HCT116 (cell line): ENCODE results near the gene S100A13. TPM values are rescaled to one million over a fixed set of nuclear protein-coding genes. Genes with fewer than 3 reads are reported as not detected.
"Not testable (repeated sequence)": the region's sequence is repeated elsewhere in the genome, so short reads cannot be mapped to it uniquely, and the experiment has no call there.

Source experiments
- ATAC-seq: fragments of 200-7000 bp; cut with Tn5 transposase; 2 replicates; pipeline ENCODE4 v1.9.1; 2020; ENCODE audit warnings: mild to moderate bottlenecking, moderate library complexity
- BruUV-seq: library from RNA; stranded (reverse); fragments of 400-500 nt; replicated peaks from 2 replicates; lab custom pipeline; 2021; lab: Mats Ljungman, UMichigan
- CTCF ChIA-PET: fragments of 300-600 bp; sonication (Branson Sonifier 250); formaldehyde crosslinking; loops from one replicate; lab custom pipeline; 2021; ENCODE audit warnings: antibody characterized with exemption; lab: Charles Lee
- POLR2A ChIA-PET: fragments of 300-600, 350-600 bp; sonication (Branson Sonifier 250); formaldehyde crosslinking; loops from one replicate; lab custom pipeline; 2021; ENCODE audit warnings: antibody characterized with exemption; lab: Charles Lee
- RAD21 ChIA-PET, 2 experiments: fragments of 300-600 bp; sonication (Branson Sonifier 250); formaldehyde crosslinking; loops; one replicate each; lab custom pipeline; 2023; ENCODE audit warnings: low total read pairs in 2 of 2; ENCODE audit not compliant: uncharacterized antibody in 2 of 2, unreplicated experiment in 2 of 2, low non-redundant PET in 1 of 2; lab: Charles Lee
- DNase-seq: peaks from one replicate; pipeline ENCODE4 v3.0.0-alpha.2; 2010; ENCODE audit warnings: low read depth, low spot score
- H2AFZ ChIP-seq: fragments of 200-600 bp; shearing (Covaris generic), sonication (generic); 2 replicates; pipeline ENCODE4 v1.6.1; 2017; ENCODE audit warnings: low read depth, mixed run types, mixed read lengths, antibody characterized with exemption, low read length; ENCODE audit not compliant: poor library complexity, severe bottlenecking
- H3K27ac ChIP-seq: 2 replicates; pipeline ENCODE4 v1.5.1; 2012; ENCODE audit warnings: low read depth, low read length
- H3K27me3 ChIP-seq: fragments of 200-600 bp; sonication (generic); 2 replicates; pipeline ENCODE4 v1.6.1; 2016; ENCODE audit warnings: mixed run types, low read length, mixed read lengths; ENCODE audit not compliant: insufficient read depth
- H3K36me3 ChIP-seq, 2 experiments: fragments of 200-500 bp in 1 of 2; fragments of 200-600 bp in 1 of 2; sonication (Bioruptor generic) in 1 of 2; sonication (generic) in 1 of 2; 2 replicates each; pipeline versions ENCODE4 v1.5.1 to v1.6.1; 2014 to 2016; ENCODE audit warnings: low read length in 2 of 2, inconsistent platforms in 1 of 2, mixed read lengths in 1 of 2, mixed run types in 1 of 2; ENCODE audit not compliant: insufficient read depth in 2 of 2, control insufficient read depth in 1 of 2
- H3K4me1 ChIP-seq, 2 experiments: fragments of 200-600 bp in 1 of 2; sonication (generic) in 1 of 2; 2 replicates each; pipeline versions ENCODE4 v1.5.1 to v1.6.1; 2012 to 2017; ENCODE audit warnings: low read length in 2 of 2, inconsistent platforms in 1 of 2, mild to moderate bottlenecking in 1 of 2, mixed read lengths in 1 of 2, mixed run types in 1 of 2, moderate library complexity in 1 of 2; ENCODE audit not compliant: insufficient read depth in 2 of 2, control insufficient read depth in 1 of 2
- H3K4me2 ChIP-seq: fragments of 200-600 bp; sonication (generic); 2 replicates; pipeline ENCODE4 v1.6.1; 2017; ENCODE audit warnings: mixed run types, low read length, mixed read lengths
- H3K4me3 ChIP-seq, 2 experiments: fragments of 200-600 bp in 1 of 2; sonication (generic) in 1 of 2; replicated peaks in 1 of 2; 2 replicates each; pipeline ENCODE4 v1.5.1; 2011 to 2016; ENCODE audit warnings: low read length in 2 of 2, control low read depth in 1 of 2, low read depth in 1 of 2, mild to moderate bottlenecking in 1 of 2, mixed read lengths in 1 of 2, mixed run types in 1 of 2
- H3K79me2 ChIP-seq: fragments of 200-600 bp; sonication (generic); 2 replicates; pipeline ENCODE4 v1.6.1; 2017; ENCODE audit warnings: mild to moderate bottlenecking, mixed run types, low read length, moderate library complexity, mixed read lengths; ENCODE audit not compliant: insufficient read depth
- H3K9ac ChIP-seq: fragments of 200-600 bp; sonication (generic); 2 replicates; pipeline ENCODE4 v1.6.1; 2016; ENCODE audit warnings: low read length, mixed read lengths
- H3K9me2 ChIP-seq: fragments of 200-600 bp; sonication (generic), shearing (Covaris generic); 2 replicates; pipeline ENCODE4 v1.6.1; 2017; ENCODE audit warnings: mixed run types, mild to moderate bottlenecking, moderate library complexity; ENCODE audit not compliant: insufficient read depth
- H3K9me3 ChIP-seq, 2 experiments: fragments of 200-500 bp in 1 of 2; fragments of 200-600 bp in 1 of 2; sonication (Bioruptor generic) in 1 of 2; sonication (generic) in 1 of 2; 2 replicates each; pipeline ENCODE4 v1.6.1; 2014 to 2017; ENCODE audit warnings: low read length in 2 of 2, mixed read lengths in 2 of 2, inconsistent platforms in 1 of 2, low read depth in 1 of 2, mild to moderate bottlenecking in 1 of 2, mixed run types in 1 of 2, moderate library complexity in 1 of 2; ENCODE audit not compliant: control insufficient read depth in 1 of 2, insufficient read depth in 1 of 2
- H4K20me1 ChIP-seq: fragments of 200-600 bp; sonication (generic), shearing (Covaris generic); 2 replicates; pipeline ENCODE4 v1.6.1; 2017; ENCODE audit warnings: mixed run types, mild to moderate bottlenecking, moderate library complexity; ENCODE audit not compliant: insufficient read depth
- CBX3 ChIP-seq: IDR thresholded peaks from 2 replicates; pipeline ENCODE4 v1.6.1; 2012; ENCODE audit warnings: low read depth
- MAX ChIP-seq: IDR thresholded peaks from 2 replicates; pipeline ENCODE4 v1.6.1; 2012
- RAD21 ChIP-seq: IDR thresholded peaks from 2 replicates; pipeline ENCODE4 v1.6.1; 2012; ENCODE audit warnings: low read depth, mild to moderate bottlenecking
- YY1 ChIP-seq: IDR thresholded peaks from 2 replicates; pipeline ENCODE4 v1.6.1; 2011; ENCODE audit warnings: low read length, low read depth, moderate library complexity, mild to moderate bottlenecking; ENCODE audit not compliant: insufficient replicate concordance; ENCODE audit errors: extremely low read depth
- intact Hi-C: fragments of 100-400 bp; cut with micrococcal nuclease; formaldehyde crosslinking; loops from 2 replicates; pipeline ENCODE4 v1.10.0; 2022
- total RNA-seq: library from RNA; stranded (reverse); gene quantifications from one replicate; pipeline ENCODE4 v1.2.1, GENCODE V29; 2021; ENCODE audit not compliant: unreplicated experiment

The S100A13 gene
- total RNA-seq, 1 experiment from 2014 or later: 143 TPM

- RAD21 ChIA-PET: interaction anchor here in 1 of 2 experiments (0.7 kb wide), 1 partner anchor 148 kb away, joined by 5 read pairs; no protein-coding TSS in a partner anchor
- H3K9me2 ChIP-seq: no peaks in the 10 kb centered on the region
- no peak overlapping the region for H2AFZ ChIP-seq
- no peak overlapping the region for H3K4me3 ChIP-seq
- peaks cover 23% of the 10 kb centered on the region for H3K79me2 ChIP-seq
- TF ChIP-seq MAX: no peak
- TF ChIP-seq, all 23 proteins: peak for 0
- intact Hi-C loops: loop anchor here (10.0 kb wide), 1 partner anchor 101 kb away; the partner anchor contains the start of gene SLC27A3
- Histone ChIP-seq H4K20me1 (no peaks in the 10 kb centered on the region), H3K27ac (no peak overlapping the region), H3K27me3 (no peaks in the 10 kb centered on the region), H3K4me1 (peaks cover 10 to 28% of the 10 kb centered on the region in 2 experiments), H3K36me3 (peaks cover 6 to 14% of the 10 kb centered on the region in 2 experiments; a peak in 3 of 4 replicates), H3K9ac (no peak overlapping the region), H3K9me3 (no peaks in the 10 kb centered on the region), H3K4me2 (no peak overlapping the region)
- no TSS peak for BruUV-seq
- ChIA-PET POLR2A (no interaction called here), CTCF (no interaction called here)
- DNase-seq (no peak), ATAC-seq (no peak)
Observed at GRCh38 chr1:153673511-153673910, 46.2 kb upstream of the S100A13 start.

- not testable (repeated sequence) for H3K27me3 ChIP-seq, H4K20me1 ChIP-seq, H3K9me3 ChIP-seq, H3K9me2 ChIP-seq, DNase-seq
- H3K36me3 ChIP-seq: peaks cover 22 to 32% of the 10 kb centered on the region in 2 experiments
- peaks cover 40% of the 10 kb centered on the region for H3K79me2 ChIP-seq
- POLR2A ChIA-PET: interaction anchor here (0.5 to 2.5 kb wide), 10 partner anchors 9 to 319 kb away, joined by 3 to 10 read pairs (median 6); partner anchors contain the start of genes INTS3, RPS27 and SLC27A3
- RAD21 ChIA-PET: interaction anchor here (0.8 to 1.6 kb wide), 3 partner anchors 104 to 316 kb away, joined by 3 read pairs; partner anchors contain the start of genes RAB13 (in 1 of the 2) and SLC27A3 (in 1 of the 2)
- CTCF ChIA-PET: interaction anchor here (0.6 to 1.6 kb wide), 5 partner anchors 25 to 314 kb away, joined by 3 to 6 read pairs (median 5); partner anchors contain the start of gene RAB13
- intact Hi-C loops: loop anchor here (1.0 to 10.0 kb wide), 2 partner anchors 99 to 103 kb away; partner anchors contain the start of gene SLC27A3
- peak overlapping the region; percentile 99 for H2AFZ ChIP-seq
- peak overlapping the region; percentile 74 for H3K4me2 ChIP-seq
- H3K27ac ChIP-seq: peak overlapping the region; percentile 80
- peak; percentile 67 for ATAC-seq
- peak overlapping the region; percentile 55 for H3K9ac ChIP-seq
- peaks cover 10 to 24% of the 10 kb centered on the region in 2 experiments for H3K4me1 ChIP-seq
- TSS peak; percentile 76 for BruUV-seq
- H3K4me3 ChIP-seq: peak overlapping the region; percentile 39 to 54
- peak; percentile 3 for TF ChIP-seq YY1
- TF ChIP-seq RAD21: 0 out of 2 replicates have a peak, but pooled peaks have one; percentile 2
- 0 out of 2 replicates have a peak, but pooled peaks have one; percentile 20 for TF ChIP-seq CBX3
- TF ChIP-seq, all 23 proteins: peak for 3; not testable (repeated sequence) for 20
Observed at GRCh38 chr1:153671628-153672353, 44.5 kb upstream of the S100A13 start.
